Measurements from ENCODE around the gene ABCE1. TPM values are rescaled to one million over a fixed set of nuclear protein-coding genes. Genes with fewer than 3 reads are reported as not detected.

The ABCE1 gene
- total RNA-seq, 1 donor from 2014 or later, result 81.1 TPM

GRCh38 chr4:145177511-145177905 lies 79.4 kb downstream of the ABCE1 start:
- H3K27ac ChIP-seq (ENCODE audit: low read depth, low read length), result peak overlapping the region; percentile 94
- no peaks in the 10 kb centered on the region for H3K27me3 ChIP-seq (ENCODE audit: insufficient read depth, low read length)
- H3K9ac ChIP-seq (ENCODE audit: low read length), result peak overlapping the region; percentile 96
- peak overlapping the region; percentile 99 for H3K4me3 ChIP-seq (ENCODE audit: insufficient read depth, low read depth, low read length)
- H2AFZ ChIP-seq (ENCODE audit: low read depth, low read length), result no peak overlapping the region
- H3K36me3 ChIP-seq (ENCODE audit: insufficient read depth, low read length), result no peaks in the 10 kb centered on the region
- no peaks in the 10 kb centered on the region for H3K9me3 ChIP-seq (ENCODE audit: insufficient read depth, low read depth, low read length)
- no peak for TF ChIP-seq CTCF (IDR thresholded peaks at IDR 0.05; ENCODE audit: insufficient read depth, low read depth, low read length)
- TF ChIP-seq EZH2 (IDR thresholded peaks at IDR 0.05; ENCODE audit: insufficient read depth, low read length), result no peak
- DNase-seq (ENCODE audit: low read depth), result peak; percentile 25
- H3K4me3 Mint-ChIP-seq (ENCODE audit: unreplicated experiment), result peak overlapping the region; percentile 97
- H3K27ac Mint-ChIP-seq (ENCODE audit: unreplicated experiment), result no peak overlapping the region
- H3K27me3 Mint-ChIP-seq (ENCODE audit: low read depth, unreplicated experiment), result no peaks in the 10 kb centered on the region
- H3K4me2 ChIP-seq (ENCODE audit: low read length), result peak overlapping the region; percentile 96
- FAIRE-seq, result no peak
- H4K20me1 ChIP-seq (ENCODE audit: insufficient read depth, low read length), result peaks cover 38% of the 10 kb centered on the region
- H3K9me3 Mint-ChIP-seq (ENCODE audit: unreplicated experiment), result no peaks in the 10 kb centered on the region
- peaks cover 15% of the 10 kb centered on the region for H3K4me1 Mint-ChIP-seq (ENCODE audit: low read depth, unreplicated experiment)
- peaks cover 2% of the 10 kb centered on the region for H3K36me3 Mint-ChIP-seq (ENCODE audit: low read depth, unreplicated experiment)
- peaks cover 16% of the 10 kb centered on the region for H3K4me1 ChIP-seq (ENCODE audit: insufficient read depth, low read length)
- peaks cover 73% of the 10 kb centered on the region for H3K79me2 ChIP-seq (ENCODE audit: insufficient read depth, low read length)

GRCh38 chr4:145177906-145178538 lies 79.9 kb downstream of the ABCE1 start:
- Mint-ChIP-seq H3K9me3 (ENCODE audit: unreplicated experiment) (no peaks in the 10 kb centered on the region), H3K27ac (ENCODE audit: unreplicated experiment) (peak overlapping the region; percentile 81), H3K27me3 (ENCODE audit: low read depth, unreplicated experiment) (no peaks in the 10 kb centered on the region), H3K4me1 (ENCODE audit: low read depth, unreplicated experiment) (peaks cover 18% of the 10 kb centered on the region), H3K4me3 (ENCODE audit: unreplicated experiment) (peak overlapping the region; percentile 97), H3K36me3 (ENCODE audit: low read depth, unreplicated experiment) (peaks cover 2% of the 10 kb centered on the region)
- TF ChIP-seq CTCF (IDR thresholded peaks at IDR 0.05; ENCODE audit: insufficient read depth, low read depth, low read length) (no peak), EZH2 (IDR thresholded peaks at IDR 0.05; ENCODE audit: insufficient read depth, low read length) (no peak)
- peaks cover 68% of the 10 kb centered on the region for H3K79me2 ChIP-seq (ENCODE audit: insufficient read depth, low read length)
- no peaks in the 10 kb centered on the region for H3K9me3 ChIP-seq (ENCODE audit: insufficient read depth, low read depth, low read length)
- H3K27ac ChIP-seq (ENCODE audit: low read depth, low read length), result peak overlapping the region; percentile 94
- peak overlapping the region; percentile 96 for H3K4me2 ChIP-seq (ENCODE audit: low read length)
- H3K9ac ChIP-seq (ENCODE audit: low read length), result peak overlapping the region; percentile 96
- peak overlapping the region; percentile 99 for H3K4me3 ChIP-seq (ENCODE audit: insufficient read depth, low read depth, low read length)
- no peaks in the 10 kb centered on the region for H3K36me3 ChIP-seq (ENCODE audit: insufficient read depth, low read length)
- H3K27me3 ChIP-seq (ENCODE audit: insufficient read depth, low read length), result no peaks in the 10 kb centered on the region
- FAIRE-seq (no peak), DNase-seq (ENCODE audit: low read depth) (peak; percentile 27)
- peaks cover 35% of the 10 kb centered on the region for H4K20me1 ChIP-seq (ENCODE audit: insufficient read depth, low read length)
- peaks cover 16% of the 10 kb centered on the region for H3K4me1 ChIP-seq (ENCODE audit: insufficient read depth, low read length)
- H2AFZ ChIP-seq (ENCODE audit: low read depth, low read length), result peak overlapping the region; percentile 36

DNA sequence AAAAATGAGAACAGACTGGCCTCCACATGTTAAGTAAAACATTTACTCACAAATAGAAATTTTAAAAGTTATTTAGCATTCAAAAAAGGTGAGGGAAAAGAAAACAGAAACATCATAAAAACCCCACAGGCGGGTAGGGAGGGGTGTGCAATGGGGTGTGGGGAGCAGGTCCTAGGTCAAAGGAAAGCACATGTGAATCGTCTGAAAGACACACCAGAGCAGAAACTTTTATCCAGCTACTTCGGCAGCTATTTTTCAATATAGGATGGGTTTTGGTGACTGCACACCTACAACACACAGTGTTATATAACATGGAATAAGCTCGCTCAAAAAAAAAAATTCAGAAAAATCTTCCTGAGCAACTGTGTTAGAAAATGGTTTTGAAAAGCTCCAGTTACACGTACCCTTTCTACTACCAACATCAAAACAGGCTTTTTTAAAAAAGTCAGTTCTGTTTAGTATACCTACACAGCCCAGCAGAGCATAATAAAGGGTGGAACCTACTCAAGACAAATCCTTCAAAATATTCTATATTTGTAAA lies 80.7 kb downstream of the ABCE1 start:
- Histone ChIP-seq H3K4me1 (ENCODE audit: insufficient read depth, low read length) (peaks cover 16% of the 10 kb centered on the region), H3K27me3 (ENCODE audit: insufficient read depth, low read length) (no peaks in the 10 kb centered on the region), H3K9ac (ENCODE audit: low read length) (peak overlapping the region; percentile 96), H3K4me3 (ENCODE audit: insufficient read depth, low read depth, low read length) (peak overlapping the region; percentile 99), H4K20me1 (ENCODE audit: insufficient read depth, low read length) (peaks cover 35% of the 10 kb centered on the region), H3K79me2 (ENCODE audit: insufficient read depth, low read length) (peaks cover 60% of the 10 kb centered on the region), H3K27ac (ENCODE audit: low read depth, low read length) (peak overlapping the region; percentile 94), H3K4me2 (ENCODE audit: low read length) (peak overlapping the region; percentile 96), H3K36me3 (ENCODE audit: insufficient read depth, low read length) (no peaks in the 10 kb centered on the region), H2AFZ (ENCODE audit: low read depth, low read length) (no peak overlapping the region), H3K9me3 (ENCODE audit: insufficient read depth, low read depth, low read length) (no peaks in the 10 kb centered on the region)
- no peak for FAIRE-seq
- Mint-ChIP-seq H3K9me3 (ENCODE audit: unreplicated experiment) (no peaks in the 10 kb centered on the region), H3K4me3 (ENCODE audit: unreplicated experiment) (peak overlapping the region; percentile 97), H3K27ac (ENCODE audit: unreplicated experiment) (peak overlapping the region; percentile 81), H3K36me3 (ENCODE audit: low read depth, unreplicated experiment) (no peaks in the 10 kb centered on the region), H3K27me3 (ENCODE audit: low read depth, unreplicated experiment) (no peaks in the 10 kb centered on the region), H3K4me1 (ENCODE audit: low read depth, unreplicated experiment) (peaks cover 20% of the 10 kb centered on the region)
- no peak for TF ChIP-seq EZH2 (IDR thresholded peaks at IDR 0.05; ENCODE audit: insufficient read depth, low read length)
- TF ChIP-seq CTCF (IDR thresholded peaks at IDR 0.05; ENCODE audit: insufficient read depth, low read depth, low read length), result no peak
- DNase-seq (ENCODE audit: low read depth), result peak; percentile 3
